Kidney epithelial cell (primary cell): ENCODE data around the gene ANKRD28. TPM values are rescaled to one million over a fixed set of nuclear protein-coding genes. Genes with fewer than 3 reads are reported as not detected.

ENCODE experiments used
- DNase-seq: peaks from one replicate; pipeline ENCODE4 v3.0.0-alpha.2; 2010; ENCODE audit warnings: low read depth
- H3K27me3 ChIP-seq: 2 replicates; pipeline ENCODE4 v1.6.0; 2011; ENCODE audit warnings: low read length; ENCODE audit not compliant: control insufficient read depth, insufficient read depth
- H3K36me3 ChIP-seq: 2 replicates; pipeline ENCODE4 v1.5.1; 2011; ENCODE audit warnings: low read length; ENCODE audit not compliant: control insufficient read depth, insufficient read depth
- H3K4me3 ChIP-seq: 2 replicates; pipeline ENCODE4 v1.5.1; 2011; ENCODE audit warnings: low read depth, mild to moderate bottlenecking, control low read depth, low read length
- total RNA-seq: library from RNA; depleted of rRNA; stranded (reverse); fragments of >200 nt; gene quantifications from 2 replicates; pipeline ENCODE4 v1.2.3, GENCODE V29; 2015
- TF ChIP-seq, protein P1 (sequence below): IDR thresholded peaks from 2 replicates; pipeline ENCODE4 v1.5.1; 2011; ENCODE audit warnings: mild to moderate bottlenecking, moderate library complexity, low read length, control low read depth, inconsistent platforms; ENCODE audit not compliant: insufficient read depth, poor library complexity, severe bottlenecking

The ANKRD28 gene
- total RNA-seq, 1 donor from 2014 or later: 27.4 TPM

DNA sequence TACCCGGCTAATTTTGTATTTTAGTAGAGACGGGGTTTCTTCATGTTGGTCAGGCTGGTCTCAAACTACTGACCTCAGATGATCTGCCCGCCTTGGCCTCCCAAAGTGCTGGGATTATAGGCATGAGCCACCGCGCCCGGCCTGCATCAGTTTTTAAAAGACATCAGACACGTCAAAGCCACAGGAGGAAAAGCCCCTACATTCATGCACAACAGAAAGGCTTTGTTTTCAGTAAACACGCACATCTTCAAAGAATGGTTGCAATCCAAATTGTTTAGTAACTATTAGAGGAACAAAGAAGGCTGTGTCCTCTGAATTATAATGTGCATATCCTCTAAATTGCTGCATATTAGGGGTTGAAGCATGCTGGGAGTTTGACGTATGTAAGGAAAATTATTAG is 142.9 kb downstream of the ANKRD28 start:
- H3K27me3 ChIP-seq: no peaks in the 10 kb centered on the region
- DNase-seq: no peak
- H3K4me3 ChIP-seq: no peak overlapping the region

DNA sequence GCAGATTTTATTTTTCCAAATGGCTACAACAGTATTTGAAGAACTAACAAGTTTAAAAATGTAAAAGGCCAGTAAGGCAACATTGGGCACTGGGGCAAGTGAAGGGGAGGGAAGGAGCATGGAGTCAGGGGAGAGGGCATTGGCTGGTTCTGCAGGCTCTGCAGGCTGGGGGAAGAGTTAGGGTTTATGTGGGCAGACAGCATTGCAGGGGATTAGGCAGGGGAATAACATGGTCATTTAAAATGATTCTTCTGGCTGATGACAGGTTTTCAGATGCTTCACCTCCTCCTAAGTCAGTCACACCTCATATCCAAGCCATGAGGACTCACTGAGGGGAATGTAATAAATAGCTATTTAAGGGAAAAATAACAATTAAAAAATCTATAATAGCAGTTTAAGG is 143.7 kb downstream of the ANKRD28 start:
- DNase-seq: no peak
- Histone ChIP-seq H3K36me3 (no peaks in the 10 kb centered on the region), H3K4me3 (no peak overlapping the region), H3K27me3 (no peaks in the 10 kb centered on the region)
- TF ChIP-seq, protein P1, sequence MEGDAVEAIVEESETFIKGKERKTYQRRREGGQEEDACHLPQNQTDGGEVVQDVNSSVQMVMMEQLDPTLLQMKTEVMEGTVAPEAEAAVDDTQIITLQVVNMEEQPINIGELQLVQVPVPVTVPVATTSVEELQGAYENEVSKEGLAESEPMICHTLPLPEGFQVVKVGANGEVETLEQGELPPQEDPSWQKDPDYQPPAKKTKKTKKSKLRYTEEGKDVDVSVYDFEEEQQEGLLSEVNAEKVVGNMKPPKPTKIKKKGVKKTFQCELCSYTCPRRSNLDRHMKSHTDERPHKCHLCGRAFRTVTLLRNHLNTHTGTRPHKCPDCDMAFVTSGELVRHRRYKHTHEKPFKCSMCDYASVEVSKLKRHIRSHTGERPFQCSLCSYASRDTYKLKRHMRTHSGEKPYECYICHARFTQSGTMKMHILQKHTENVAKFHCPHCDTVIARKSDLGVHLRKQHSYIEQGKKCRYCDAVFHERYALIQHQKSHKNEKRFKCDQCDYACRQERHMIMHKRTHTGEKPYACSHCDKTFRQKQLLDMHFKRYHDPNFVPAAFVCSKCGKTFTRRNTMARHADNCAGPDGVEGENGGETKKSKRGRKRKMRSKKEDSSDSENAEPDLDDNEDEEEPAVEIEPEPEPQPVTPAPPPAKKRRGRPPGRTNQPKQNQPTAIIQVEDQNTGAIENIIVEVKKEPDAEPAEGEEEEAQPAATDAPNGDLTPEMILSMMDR: no peak

More for the DNA sequence above, 142.9 kb downstream of the ANKRD28 start:
- TF ChIP-seq, protein P1: no peak
- H3K36me3 ChIP-seq: no peaks in the 10 kb centered on the region

DNA sequence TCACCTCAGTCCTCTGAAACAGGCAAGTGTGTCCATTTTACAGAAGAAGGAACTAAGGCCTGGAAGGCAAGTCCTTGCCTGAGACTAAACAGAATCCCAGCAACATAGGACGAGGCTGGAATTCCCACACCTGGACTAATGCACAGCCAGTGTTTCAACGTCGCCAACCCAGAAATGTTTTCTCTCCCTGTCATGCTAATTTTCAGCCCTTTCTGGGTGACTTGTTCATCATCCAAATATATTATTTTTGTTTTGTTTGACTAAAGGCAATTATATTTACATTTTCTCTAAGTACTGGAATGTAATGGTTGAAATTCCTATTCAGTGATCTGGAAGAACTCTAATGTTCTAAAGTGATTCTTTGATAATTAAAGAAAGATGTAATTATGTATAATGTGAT is 144.5 kb downstream of the ANKRD28 start:
- Histone ChIP-seq H3K4me3 (no peak overlapping the region), H3K27me3 (no peaks in the 10 kb centered on the region), H3K36me3 (no peaks in the 10 kb centered on the region)
- no peak for DNase-seq
- TF ChIP-seq, protein P1: no peak

DNA sequence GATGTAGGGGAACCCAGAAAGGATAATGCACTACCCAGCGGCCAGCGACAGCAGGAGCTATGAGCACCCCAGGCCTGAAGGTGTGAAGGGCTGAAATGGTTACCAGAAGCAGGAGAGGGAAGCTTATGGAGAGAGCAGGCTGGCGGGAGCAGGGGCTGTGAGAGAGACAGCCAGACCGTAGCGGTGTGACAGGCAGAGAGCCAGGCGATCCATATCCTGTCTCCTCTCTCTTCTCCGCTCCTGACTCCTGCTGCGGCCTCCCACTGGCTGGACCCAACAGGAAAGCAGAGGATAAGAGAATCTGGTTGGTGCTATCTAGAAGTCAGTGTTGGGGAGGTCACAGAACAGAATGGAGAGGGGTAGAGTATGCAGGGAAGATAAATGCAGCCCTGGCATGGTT is 146.4 kb downstream of the ANKRD28 start:
- H3K36me3 ChIP-seq: no peaks in the 10 kb centered on the region
- TF ChIP-seq, protein P1: no peak
- DNase-seq: no peak

DNA sequence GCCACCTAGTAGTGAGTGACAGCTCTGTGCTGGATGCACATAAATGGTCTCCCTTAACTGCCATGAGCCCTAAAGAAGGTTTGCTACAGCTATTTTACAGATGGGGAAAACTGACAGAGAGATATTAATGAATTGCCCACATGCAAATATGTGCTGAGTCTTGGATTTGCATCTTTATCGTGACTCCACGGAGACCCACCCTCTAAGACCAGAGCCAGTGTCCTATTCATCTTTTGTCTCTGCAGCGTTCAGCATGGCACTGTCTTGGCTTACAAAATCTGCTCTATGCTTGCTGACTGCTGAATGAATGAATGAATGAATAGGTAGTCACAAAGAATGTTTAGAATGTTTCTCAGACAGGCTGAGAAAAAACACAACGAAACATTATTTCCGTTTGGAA is 147.9 kb downstream of the ANKRD28 start:
- H3K27me3 ChIP-seq: no peaks in the 10 kb centered on the region
- TF ChIP-seq, protein P1: no peak
- H3K4me3 ChIP-seq: no peak overlapping the region
- H3K36me3 ChIP-seq: no peaks in the 10 kb centered on the region
- DNase-seq: no peak

More for the DNA sequence above, 146.4 kb downstream of the ANKRD28 start:
- H3K27me3 ChIP-seq: no peaks in the 10 kb centered on the region
- no peak overlapping the region for H3K4me3 ChIP-seq

DNA sequence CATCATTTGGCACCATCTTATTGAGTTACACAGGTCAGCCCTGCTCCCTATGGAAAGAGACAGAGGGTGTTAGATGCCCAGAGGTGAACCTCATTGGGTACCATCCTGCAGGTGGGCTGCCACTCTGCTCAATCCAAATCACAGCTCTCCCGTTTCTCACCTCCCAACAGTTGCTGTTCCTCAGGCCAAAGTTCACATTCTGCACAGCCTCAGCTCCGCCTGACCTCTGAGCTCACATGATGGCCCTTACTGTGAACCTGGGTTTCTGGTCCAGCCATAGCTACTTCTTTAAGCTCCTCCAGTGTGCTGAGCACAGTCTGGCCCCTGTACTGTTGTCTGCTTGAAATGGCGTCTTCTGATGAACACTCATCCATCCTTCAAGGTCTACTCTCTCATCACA is 148.4 kb downstream of the ANKRD28 start:
- Histone ChIP-seq H3K36me3 (no peaks in the 10 kb centered on the region), H3K27me3 (no peaks in the 10 kb centered on the region), H3K4me3 (no peak overlapping the region)
- TF ChIP-seq, protein P1: no peak
- DNase-seq: no peak
